DMS114 treated with DMSO at 0.1 percent for 48 hours (cell line): ENCODE results near the gene KRT24.

Experiments
- DNase-seq: peaks from one replicate; lab custom pipeline; 2025; ENCODE audit not compliant: unreplicated experiment; lab: John Stamatoyannopoulos, UW

KRT24 gene

DNA sequence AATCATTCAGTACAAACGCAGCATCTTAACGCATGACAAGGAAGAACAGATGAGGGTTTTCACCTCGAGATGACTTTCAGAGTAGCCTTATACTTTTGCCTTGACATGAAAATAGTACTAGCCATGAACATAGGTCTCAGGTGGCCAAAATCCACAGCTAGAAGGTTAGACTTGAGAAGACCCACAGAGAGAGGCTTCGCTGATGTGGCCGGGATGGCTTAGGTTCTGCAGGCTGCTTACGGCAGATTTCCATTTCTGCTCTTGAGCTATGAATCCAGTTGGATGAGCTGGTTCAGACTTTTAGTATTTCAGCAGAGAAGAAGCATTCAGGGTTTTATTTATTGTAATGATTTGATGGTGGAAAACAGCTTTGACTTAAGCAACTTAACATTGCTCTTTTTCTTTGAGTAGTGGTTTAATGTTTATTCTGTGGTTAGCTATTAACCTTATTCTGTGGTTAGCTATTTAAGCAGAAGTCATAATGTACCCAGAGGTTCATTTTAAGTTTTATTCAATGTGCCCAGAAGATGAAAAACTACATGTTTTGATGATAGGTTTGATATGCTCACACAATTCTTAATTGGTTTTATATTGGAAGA, 7.6 kb downstream of the KRT24 start:
- no peak for DNase-seq

GRCh38 chr17:40694584-40694983, 9.0 kb downstream of the KRT24 start:
- no peak for DNase-seq

GRCh38 chr17:40687106-40687505, 16.4 kb downstream of the KRT24 start:
- no peak for DNase-seq

DNA sequence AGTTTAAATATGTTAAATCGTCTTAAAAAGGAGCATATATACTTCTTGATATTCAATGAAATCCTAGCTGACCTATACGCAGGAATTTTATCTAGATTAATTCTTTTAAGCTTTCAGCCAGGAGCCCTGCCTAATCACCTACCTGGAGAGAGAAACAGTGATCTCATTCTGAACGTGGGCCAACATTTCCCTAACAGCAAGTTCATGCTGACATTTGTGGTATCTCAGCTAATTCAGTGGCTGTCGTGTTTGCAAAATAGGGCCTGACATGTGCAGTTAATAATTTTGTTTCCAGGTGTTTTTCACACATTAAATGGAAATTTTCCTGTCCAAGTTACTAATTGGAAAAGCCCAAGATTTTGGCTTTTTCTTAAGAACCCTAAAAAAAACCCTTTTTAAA, 17.4 kb downstream of the KRT24 start:
- DNase-seq: no peak

DNA sequence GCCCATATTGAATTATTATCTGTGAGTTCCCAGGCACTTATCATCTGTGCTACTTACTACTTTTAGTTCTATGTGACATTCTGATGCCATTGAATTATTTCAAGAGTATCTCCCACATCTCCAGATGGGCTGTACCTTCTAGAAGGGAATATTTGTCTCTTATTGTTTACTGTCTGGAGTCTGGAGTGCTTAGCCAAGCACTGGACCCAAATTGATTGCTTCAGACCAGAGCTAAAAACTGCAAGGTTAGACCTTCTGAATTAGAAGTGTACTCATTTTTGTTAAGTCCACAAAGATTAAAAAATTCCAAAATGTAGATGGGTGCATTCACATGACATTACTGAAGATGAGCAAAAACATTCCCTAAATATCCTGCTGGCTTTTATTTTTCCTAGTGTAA, 22.6 kb downstream of the KRT24 start:
- no peak for DNase-seq

DNA sequence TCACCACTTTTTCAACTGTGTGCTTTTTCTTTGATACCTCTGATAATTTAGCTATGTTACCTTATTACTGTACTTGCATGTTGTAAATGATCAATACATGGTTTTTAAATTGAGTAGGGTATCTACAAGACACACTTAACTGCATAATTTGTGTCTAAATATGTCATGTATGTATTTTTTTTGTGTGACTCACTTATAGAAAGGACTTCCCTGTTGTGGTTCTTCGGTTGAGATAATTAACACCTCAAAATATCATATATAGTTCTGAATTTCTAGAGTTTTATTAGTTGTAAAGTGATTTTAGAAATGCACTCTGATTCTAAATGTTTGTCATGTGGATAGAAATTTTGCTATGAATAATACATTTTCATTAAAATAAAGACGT, 24.0 kb downstream of the KRT24 start:
- DNase-seq: no peak

- DNase-seq: no peak
Measured at GRCh38 chr17:40678902-40679522, 24.5 kb downstream of the KRT24 start.

- no peak for DNase-seq
Measured at GRCh38 chr17:40675905-40676304, 27.6 kb downstream of the KRT24 start.

DNA sequence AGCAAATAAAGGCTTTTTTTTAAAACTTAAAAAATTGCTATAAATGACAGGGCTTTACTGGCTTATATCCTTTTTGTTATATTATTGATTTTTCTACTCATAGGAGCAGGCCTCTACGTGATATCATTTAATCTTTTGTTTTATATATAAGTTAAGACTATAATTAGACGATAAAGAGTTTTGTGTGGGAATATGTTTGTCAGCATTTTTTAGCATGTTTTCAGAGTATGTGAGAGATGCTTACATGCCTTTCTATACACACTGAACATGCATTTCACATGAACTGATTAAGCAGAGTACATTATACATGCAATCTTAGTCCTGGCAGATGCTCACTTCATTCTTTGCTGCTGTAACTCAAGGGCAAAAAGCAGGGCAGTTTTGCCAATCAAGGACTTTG, 30.9 kb downstream of the KRT24 start:
- DNase-seq: no peak

DNA sequence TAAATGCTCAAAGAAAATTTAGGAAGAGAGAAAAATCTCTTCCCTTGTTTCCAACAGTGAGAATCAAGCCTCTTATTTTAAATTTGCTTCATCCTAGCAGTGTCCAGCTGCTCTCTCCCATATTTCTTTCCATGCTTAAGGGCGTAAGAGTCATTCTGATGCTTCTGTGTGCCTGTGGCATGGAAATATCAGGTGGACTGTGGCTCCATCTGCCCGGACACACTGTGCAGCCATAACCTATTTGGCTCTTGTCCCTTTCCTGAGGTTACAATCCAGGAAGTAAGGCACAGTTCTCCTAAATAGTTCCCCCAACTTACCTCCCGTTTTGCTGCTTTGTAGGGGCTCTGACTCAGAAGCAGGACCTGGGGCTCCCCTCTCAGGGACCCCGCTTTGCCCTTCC, 32.3 kb downstream of the KRT24 start:
- no peak for DNase-seq

GRCh38 chr17:40666331-40666730, 37.2 kb downstream of the KRT24 start:
- no peak for DNase-seq

GRCh38 chr17:40664582-40665333, 38.8 kb downstream of the KRT24 start, which contains the start of gene KRT222:
Gene KRT222, minus strand, starts transcription at chr17:40665177. Its CDS starts 78 bp downstream, at chr17:40665099.
- DNase-seq: no peak

GRCh38 chr17:40663252-40663651, 40.3 kb downstream of the KRT24 start:
- no peak for DNase-seq

GRCh38 chr17:40659911-40660310, 43.6 kb downstream of the KRT24 start:
- DNase-seq: no peak

DNA sequence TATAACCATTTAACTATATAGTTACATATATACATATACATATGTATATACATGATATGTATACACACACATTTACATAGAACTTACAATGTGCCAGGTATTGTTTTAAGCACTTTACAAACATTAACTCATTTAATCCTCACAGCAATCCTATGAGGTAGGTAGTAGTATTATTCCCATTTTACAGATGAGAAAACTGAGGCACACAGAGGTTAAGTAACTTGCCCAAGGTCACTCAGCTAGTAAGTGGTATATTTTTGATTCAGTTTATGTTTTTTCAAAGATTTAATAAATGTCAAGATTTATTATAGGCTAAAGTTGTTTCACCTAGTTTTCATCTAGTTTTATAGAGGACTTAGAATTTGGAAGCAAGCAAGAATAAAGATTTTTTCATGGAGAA, 45.2 kb downstream of the KRT24 start:
- no peak for DNase-seq

DNA sequence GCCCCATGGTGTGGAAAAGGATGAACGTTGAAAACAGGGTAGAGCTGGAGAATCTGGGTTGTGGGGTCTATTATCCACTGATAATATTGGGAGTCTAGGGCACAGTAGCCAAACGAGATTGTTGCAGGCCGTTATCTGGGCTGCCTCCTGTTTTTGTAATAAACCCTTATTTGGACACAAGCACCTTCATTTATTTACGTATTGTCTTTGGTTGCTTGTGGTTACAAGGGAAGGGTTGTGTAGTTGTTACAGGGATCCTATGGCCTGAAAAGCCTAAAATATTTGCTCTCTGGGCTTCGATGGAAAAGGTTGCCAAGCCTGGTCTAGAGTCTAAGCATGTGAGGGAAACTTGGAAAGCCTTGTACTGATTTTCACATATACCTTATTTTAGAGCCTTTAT, 51.6 kb downstream of the KRT24 start:
- no peak for DNase-seq

DNA sequence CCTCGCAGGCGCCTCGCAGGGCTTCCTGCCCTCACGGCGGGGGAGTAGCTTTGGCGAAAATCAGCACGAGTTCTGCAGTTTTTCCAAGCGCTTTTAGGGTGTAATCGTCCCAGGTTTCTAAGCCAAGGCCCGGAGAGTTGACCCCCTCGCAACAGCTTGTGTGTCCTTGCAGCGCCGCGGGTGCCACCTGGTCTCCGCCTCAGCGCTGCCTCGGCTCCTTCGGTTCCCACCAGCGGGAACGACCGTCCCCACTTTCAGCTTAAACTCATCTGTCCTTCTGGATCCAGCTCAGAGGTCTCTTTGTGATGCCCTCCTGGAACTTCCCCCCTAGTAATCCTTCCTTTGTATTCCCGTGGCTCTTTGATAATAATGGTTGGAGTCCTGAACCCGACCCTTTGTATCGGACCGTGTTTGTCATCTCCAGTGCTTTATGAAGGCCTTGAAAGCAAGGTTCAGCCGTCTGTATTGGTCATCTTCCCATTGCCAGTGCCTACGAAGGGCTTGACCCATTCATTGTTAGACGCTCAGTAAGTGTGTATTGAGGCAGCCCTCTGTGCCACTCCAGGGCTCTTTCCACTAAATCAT, 55.1 kb downstream of the KRT24 start:
- peak; percentile 8 for DNase-seq
